RWPE1 (cell line): ENCODE data around the gene HDAC7.

ENCODE experiments used
- CTCF ChIA-PET: fragments of 350-600 bp; sonication (Branson Sonifier 250); formaldehyde crosslinking; extraction: SDS; loops from one replicate; lab custom pipeline; 2021; lab: Yijun Ruan, JAX
- POLR2A ChIA-PET: fragments of 400-600 bp; formaldehyde crosslinking; extraction: SDS; loops from one replicate; lab custom pipeline; 2020; ENCODE audit warnings: antibody characterized with exemption; ENCODE audit not compliant: low non-redundant PET; lab: Yijun Ruan, JAX
- DNase-seq: peaks from one replicate; pipeline ENCODE4 v3.0.0; 2012; ENCODE audit warnings: low spot score
- H3K27ac ChIP-seq: fragments of 450-650 bp; 2 replicates; pipeline ENCODE4 v1.5.1; 2017
- CTCF ChIP-seq: fragments of 450-650 bp; conservative IDR thresholded peaks from 2 replicates; pipeline ENCODE4 v1.5.1; 2017; ENCODE audit warnings: low read depth, mild to moderate bottlenecking

Gene HDAC7

GRCh38 chr12:47801170-47801903, 18.4 kb downstream of the HDAC7 start:
- CTCF ChIA-PET = interaction anchor here (1.2 kb wide), 1 partner anchor 13 kb away, joined by 4 read pairs; no protein-coding TSS in a partner anchor
- DNase-seq = no peak
- POLR2A ChIA-PET = no interaction called here
- peak overlapping the region; percentile 57 for H3K27ac ChIP-seq
- no peak for TF ChIP-seq CTCF

GRCh38 chr12:47800582-47800981, 19.1 kb downstream of the HDAC7 start:
- ChIA-PET CTCF (no interaction called here), POLR2A (no interaction called here)
- no peak for DNase-seq
- no peak for TF ChIP-seq CTCF
- peak overlapping the region; percentile 42 for H3K27ac ChIP-seq

GRCh38 chr12:47799357-47799955, 20.2 kb downstream of the HDAC7 start:
- POLR2A ChIA-PET = no interaction called here
- peak overlapping the region; percentile 42 for H3K27ac ChIP-seq

GRCh38 chr12:47798382-47798948, 21.2 kb downstream of the HDAC7 start:
- ChIA-PET CTCF (interaction anchor here (0.7 to 1.3 kb wide), 2 partner anchors 39 to 57 kb away, joined by 3 to 7 read pairs; no protein-coding TSS in a partner anchor), POLR2A (no interaction called here)

More at GRCh38 chr12:47799357-47799955, 20.2 kb downstream of the HDAC7 start:
- CTCF ChIA-PET = interaction anchor here (1.3 kb wide), 1 partner anchor 38 kb away, joined by 7 read pairs; no protein-coding TSS in a partner anchor
- no peak for DNase-seq
- no peak for TF ChIP-seq CTCF

GRCh38 chr12:47797441-47797840, 22.3 kb downstream of the HDAC7 start:
- ChIA-PET POLR2A (no interaction called here), CTCF (interaction anchor here (0.6 to 1.4 kb wide), 3 partner anchors 11 to 41 kb away, joined by 5 to 11 read pairs (median 6); no protein-coding TSS in a partner anchor)
- DNase-seq = no peak
- TF ChIP-seq CTCF = no peak
- H3K27ac ChIP-seq = peak overlapping the region; percentile 42; the same call in 1 of the 2 replicates

More at GRCh38 chr12:47798382-47798948, 21.2 kb downstream of the HDAC7 start:
- DNase-seq = no peak
- no peak for TF ChIP-seq CTCF
- peak overlapping the region; percentile 42 for H3K27ac ChIP-seq

- peak overlapping the region; percentile 44 for H3K27ac ChIP-seq
- POLR2A ChIA-PET = interaction anchor here (0.6 kb wide), 1 partner anchor 16 kb away, joined by 4 read pairs; no protein-coding TSS in a partner anchor
- no peak for DNase-seq
- TF ChIP-seq CTCF = no peak
- CTCF ChIA-PET = interaction anchor here (0.6 kb wide), 2 partner anchors 15 to 36 kb away, joined by 3 read pairs; no protein-coding TSS in a partner anchor
Observed at GRCh38 chr12:47795814-47796411, 23.8 kb downstream of the HDAC7 start.
